ENCODE data around the gene BCL2.

DNA sequence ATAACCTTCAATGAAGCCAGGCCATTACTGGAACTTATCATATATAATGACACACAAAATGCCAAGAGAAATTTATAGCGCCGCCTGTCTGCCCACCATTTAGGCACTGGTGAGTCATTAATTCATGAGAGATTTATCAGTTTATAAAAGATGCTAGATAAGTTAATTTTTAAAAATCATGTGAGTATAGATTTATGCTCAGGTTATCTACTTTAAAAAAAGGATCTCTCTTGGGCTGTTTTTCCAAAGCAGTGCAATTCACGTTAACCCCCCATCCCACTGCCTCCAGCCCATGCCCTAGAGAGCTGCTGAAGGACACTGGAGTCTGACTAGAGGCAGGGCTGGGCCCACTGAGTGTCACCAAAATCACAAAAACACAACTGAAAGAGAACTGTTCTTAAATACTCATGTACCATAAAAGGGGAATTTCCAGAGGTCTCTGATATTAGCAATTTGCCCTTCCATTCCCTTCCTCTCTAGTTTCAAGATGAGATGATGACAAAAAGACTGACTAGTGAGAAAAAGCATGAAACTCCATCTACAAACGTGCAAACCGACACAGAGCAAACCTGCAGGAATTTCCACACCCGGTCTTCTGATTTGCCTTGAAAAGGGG, 160.8 kb downstream of the BCL2 start:
- TF ChIP-seq, protein P1, sequence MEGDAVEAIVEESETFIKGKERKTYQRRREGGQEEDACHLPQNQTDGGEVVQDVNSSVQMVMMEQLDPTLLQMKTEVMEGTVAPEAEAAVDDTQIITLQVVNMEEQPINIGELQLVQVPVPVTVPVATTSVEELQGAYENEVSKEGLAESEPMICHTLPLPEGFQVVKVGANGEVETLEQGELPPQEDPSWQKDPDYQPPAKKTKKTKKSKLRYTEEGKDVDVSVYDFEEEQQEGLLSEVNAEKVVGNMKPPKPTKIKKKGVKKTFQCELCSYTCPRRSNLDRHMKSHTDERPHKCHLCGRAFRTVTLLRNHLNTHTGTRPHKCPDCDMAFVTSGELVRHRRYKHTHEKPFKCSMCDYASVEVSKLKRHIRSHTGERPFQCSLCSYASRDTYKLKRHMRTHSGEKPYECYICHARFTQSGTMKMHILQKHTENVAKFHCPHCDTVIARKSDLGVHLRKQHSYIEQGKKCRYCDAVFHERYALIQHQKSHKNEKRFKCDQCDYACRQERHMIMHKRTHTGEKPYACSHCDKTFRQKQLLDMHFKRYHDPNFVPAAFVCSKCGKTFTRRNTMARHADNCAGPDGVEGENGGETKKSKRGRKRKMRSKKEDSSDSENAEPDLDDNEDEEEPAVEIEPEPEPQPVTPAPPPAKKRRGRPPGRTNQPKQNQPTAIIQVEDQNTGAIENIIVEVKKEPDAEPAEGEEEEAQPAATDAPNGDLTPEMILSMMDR (IDR thresholded peaks at IDR 0.05 in 2 of 3, conservative IDR thresholded peaks at IDR 0.05 in 1 of 3; ENCODE audit: borderline replicate concordance in 1 of 3, insufficient read depth in 1 of 3, low read depth in 2 of 3, low read length in 2 of 3), result no peak
- no peak for TF ChIP-seq ZNF274 (IDR thresholded peaks at IDR 0.05; ENCODE audit: low read depth, low read length)
